Measurements from ENCODE around the gene ZNF716. TPM values are rescaled to one million over a fixed set of nuclear protein-coding genes. Genes with fewer than 3 reads are reported as not detected.
A peak's percentile ranks its signal among the peaks of the same experiment; 100 is the strongest.

Gene ZNF716
- total and polyA plus RNA-seq, 11 donors, result not detected

- intact Hi-C loops (cut with DNase I), result no loop called here
- peaks cover 0 to 8% (median 0%) of the 10 kb centered on the region in 9 donors for H3K27me3 ChIP-seq
- ATAC-seq (peak in 1 of 4 donors; percentile 21), DNase-seq (no peak)
- no peaks in the 10 kb centered on the region for H3K4me1 ChIP-seq
- no peak overlapping the region for H3K4me3 ChIP-seq
- TF ChIP-seq POLR2A (IDR thresholded peaks at IDR 0.05) (no peak), CTCF (IDR thresholded peaks at IDR 0.05) (no peak)
- 70 to 87% (median 86%) methylated on average over 2 to 11 of the region's 11 CpGs for WGBS, 4 donors
- peaks cover 0 to 10% (median 0%) of the 10 kb centered on the region in 12 donors for H3K9me3 ChIP-seq
- H3K36me3 ChIP-seq, result no peaks in the 10 kb centered on the region
- no peak overlapping the region for H3K27ac ChIP-seq
Observed at GRCh38 chr7:57426629-57427003, 23.4 kb upstream of the ZNF716 start.

- Histone ChIP-seq H3K36me3 (no peaks in the 10 kb centered on the region), H3K4me1 (no peaks in the 10 kb centered on the region), H3K27ac (no peak overlapping the region), H3K9me3 (peaks cover 0 to 14% (median 0%) of the 10 kb centered on the region in 12 donors), H3K4me3 (no peak overlapping the region), H3K27me3 (peaks cover 0 to 8% (median 0%) of the 10 kb centered on the region in 9 donors)
- WGBS, 4 donors, result 74 to 90% (median 88%) methylated on average over 5 to 10 of the region's 10 CpGs
- TF ChIP-seq CTCF (IDR thresholded peaks at IDR 0.05) (no peak), POLR2A (IDR thresholded peaks at IDR 0.05) (no peak)
- ATAC-seq, result no peak
- intact Hi-C loops (cut with DNase I), result no loop called here
- DNase-seq, result no peak
Observed at GRCh38 chr7:57427146-57427545, 22.8 kb upstream of the ZNF716 start.

GRCh38 chr7:57427594-57427993 lies 22.4 kb upstream of the ZNF716 start:
- intact Hi-C loops (cut with DNase I), result no loop called here
- DNase-seq (no peak), ATAC-seq (peak in 1 of 4 donors; percentile 14)
- TF ChIP-seq CTCF (IDR thresholded peaks at IDR 0.05), result no peak
- TF ChIP-seq POLR2A (IDR thresholded peaks at IDR 0.05), result no peak
- no peaks in the 10 kb centered on the region for H3K36me3 ChIP-seq
- H3K4me3 ChIP-seq, result no peak overlapping the region
- H3K27ac ChIP-seq, result no peak overlapping the region
- H3K27me3 ChIP-seq, result peaks cover 0 to 8% (median 0%) of the 10 kb centered on the region in 9 donors
- 80 to 83% (median 82%) methylated on average over 8 of the region's 8 CpGs for WGBS, 4 donors
- H3K9me3 ChIP-seq, result peaks cover 0 to 19% (median 0%) of the 10 kb centered on the region in 12 donors
- H3K4me1 ChIP-seq, result no peaks in the 10 kb centered on the region

- TF ChIP-seq CTCF (IDR thresholded peaks at IDR 0.05) (no peak), POLR2A (IDR thresholded peaks at IDR 0.05) (no peak)
- no peaks in the 10 kb centered on the region for H3K36me3 ChIP-seq
- ATAC-seq, result no peak
- H3K4me1 ChIP-seq, result no peaks in the 10 kb centered on the region
- no peak overlapping the region for H3K27ac ChIP-seq
- intact Hi-C loops (cut with DNase I), result no loop called here
- 34 to 41% (median 38%) methylated on average over 3 of the region's 3 CpGs for WGBS, 4 donors
- H3K4me3 ChIP-seq, result no peak overlapping the region
- H3K27me3 ChIP-seq, result no peaks in the 10 kb centered on the region
- DNase-seq, result no peak
- H3K9me3 ChIP-seq, result peaks cover 0 to 23% (median 0%) of the 10 kb centered on the region in 12 donors
Observed at GRCh38 chr7:57432583-57432982, 17.4 kb upstream of the ZNF716 start.

Data from heart left ventricle (tissue), 16 donors.